ENCODE measurements around the gene SLC6A13.
A peak's percentile ranks its signal among the peaks of the same experiment; 100 is the strongest.

The SLC6A13 gene

GRCh38 chr12:295132-295531, 32.5 kb upstream of the SLC6A13 start:
- TF ChIP-seq CTCF (IDR thresholded peaks at IDR 0.05; ENCODE audit: low read depth, low read length, missing control alignments), result no peak
- Histone ChIP-seq H3K36me3 (replicated peaks) (peaks cover 32% of the 10 kb centered on the region), H3K27ac (no peak overlapping the region), H3K4me3 (ENCODE audit: low read depth, low read length) (no peak overlapping the region), H3K27me3 (replicated peaks) (no peaks in the 10 kb centered on the region)
- in situ Hi-C loops (cut with HindIII; ENCODE audit: low pct_ligation_motif_present, low sequenced_read_pairs), result no loop called here
- DNase-seq, result no peak

GRCh38 chr12:293199-293598, 30.6 kb upstream of the SLC6A13 start:
- no peak overlapping the region for H3K27ac ChIP-seq
- in situ Hi-C loops (cut with HindIII; ENCODE audit: low pct_ligation_motif_present, low sequenced_read_pairs), result no loop called here
- DNase-seq, result no peak
- H3K27me3 ChIP-seq (replicated peaks), result no peaks in the 10 kb centered on the region
- no peak overlapping the region for H3K4me3 ChIP-seq (ENCODE audit: low read depth, low read length)
- H3K36me3 ChIP-seq (replicated peaks), result peaks cover 32% of the 10 kb centered on the region
- TF ChIP-seq CTCF (IDR thresholded peaks at IDR 0.05; ENCODE audit: low read depth, low read length, missing control alignments), result no peak

- no peak for DNase-seq
- TF ChIP-seq CTCF (IDR thresholded peaks at IDR 0.05; ENCODE audit: low read depth, low read length, missing control alignments), result no peak
- in situ Hi-C loops (cut with HindIII; ENCODE audit: low pct_ligation_motif_present, low sequenced_read_pairs), result no loop called here
- Histone ChIP-seq H3K27ac (no peak overlapping the region), H3K36me3 (replicated peaks) (peaks cover 32% of the 10 kb centered on the region), H3K4me3 (ENCODE audit: low read depth, low read length) (no peak overlapping the region), H3K27me3 (replicated peaks) (no peaks in the 10 kb centered on the region)
Measured at GRCh38 chr12:292186-292585, 29.6 kb upstream of the SLC6A13 start.

- TF ChIP-seq CTCF (IDR thresholded peaks at IDR 0.05; ENCODE audit: low read depth, low read length, missing control alignments), result no peak
- Histone ChIP-seq H3K27me3 (replicated peaks) (no peaks in the 10 kb centered on the region), H3K27ac (no peak overlapping the region), H3K36me3 (replicated peaks) (peaks cover 25% of the 10 kb centered on the region), H3K4me3 (ENCODE audit: low read depth, low read length) (no peak overlapping the region)
- in situ Hi-C loops (cut with HindIII; ENCODE audit: low pct_ligation_motif_present, low sequenced_read_pairs), result no loop called here
- DNase-seq, result no peak
Measured at GRCh38 chr12:291153-291723, 28.6 kb upstream of the SLC6A13 start.

GRCh38 chr12:288687-289086, 26.1 kb upstream of the SLC6A13 start:
- peak; percentile 64 for DNase-seq

More at GRCh38 chr12:288687-289086, 26.1 kb upstream of the SLC6A13 start:
- Histone ChIP-seq H3K36me3 (replicated peaks) (peaks cover 27% of the 10 kb centered on the region), H3K27ac (no peak overlapping the region), H3K4me3 (ENCODE audit: low read depth, low read length) (no peak overlapping the region), H3K27me3 (replicated peaks) (no peaks in the 10 kb centered on the region)
- no peak for TF ChIP-seq CTCF (IDR thresholded peaks at IDR 0.05; ENCODE audit: low read depth, low read length, missing control alignments)
- in situ Hi-C loops (cut with HindIII; ENCODE audit: low pct_ligation_motif_present, low sequenced_read_pairs), result no loop called here

Measured in brain microvascular endothelial cell (primary cell).